ENCODE results near the gene TAGLN2.

The TAGLN2 gene

DNA sequence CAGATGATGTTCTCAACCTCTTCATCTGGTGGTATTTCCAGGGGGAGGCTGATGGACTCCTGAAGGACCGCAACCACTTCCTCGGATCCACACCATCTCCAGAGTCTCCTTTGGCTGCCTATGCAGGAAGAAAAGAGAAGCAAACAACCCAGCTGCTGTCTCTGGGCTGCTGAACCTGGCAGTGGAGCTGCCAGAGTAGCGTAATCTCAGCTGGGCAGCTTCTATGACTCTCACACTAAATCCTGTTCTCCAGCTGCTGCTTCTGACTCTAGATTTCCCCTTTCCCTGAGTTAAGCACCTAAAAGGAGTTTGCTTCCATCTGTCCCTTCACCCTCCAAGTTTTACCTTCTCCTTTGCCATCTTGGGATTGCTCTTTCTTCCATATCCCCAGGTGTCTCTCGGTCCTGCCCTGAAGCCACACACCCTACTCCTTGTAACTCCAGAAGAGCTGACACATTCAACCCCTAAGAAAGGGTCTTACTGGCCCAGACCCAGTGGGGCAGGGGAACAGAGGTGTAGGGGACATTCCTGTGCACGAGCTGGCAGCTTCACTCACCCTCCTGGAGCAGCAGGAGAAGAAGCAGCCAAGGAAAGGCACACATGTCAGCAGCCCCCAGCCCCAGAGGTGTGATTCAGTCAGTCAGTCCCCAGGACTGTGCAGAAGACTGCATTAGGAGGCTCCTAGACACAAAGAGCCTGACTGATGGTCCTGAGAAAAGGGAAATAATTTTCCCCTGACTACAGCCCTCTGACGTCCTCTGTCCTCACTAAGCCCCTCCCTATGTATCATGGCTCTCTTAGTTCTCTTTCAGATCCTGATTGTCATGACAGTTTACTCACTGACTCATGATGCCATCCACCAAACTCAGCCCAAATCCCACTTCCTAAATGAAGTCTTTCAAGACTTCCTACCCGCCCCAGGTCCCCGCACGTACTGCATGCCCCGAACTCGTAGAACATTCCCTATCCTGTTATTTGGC is 28.5 kb upstream of the TAGLN2 start, which contains the start of gene SLAMF9:
SLAMF9 (minus strand) TSS at position 702 of the 980 bp plus-strand sequence; CDS start at position 602, 100 bp downstream.
- Histone ChIP-seq H3K27ac (no peak within 1 kb of the TSS), H3K4me3 (ENCODE audit: low read depth, low read length) (no peak within 1 kb of the TSS)
- TF ChIP-seq, protein P1, sequence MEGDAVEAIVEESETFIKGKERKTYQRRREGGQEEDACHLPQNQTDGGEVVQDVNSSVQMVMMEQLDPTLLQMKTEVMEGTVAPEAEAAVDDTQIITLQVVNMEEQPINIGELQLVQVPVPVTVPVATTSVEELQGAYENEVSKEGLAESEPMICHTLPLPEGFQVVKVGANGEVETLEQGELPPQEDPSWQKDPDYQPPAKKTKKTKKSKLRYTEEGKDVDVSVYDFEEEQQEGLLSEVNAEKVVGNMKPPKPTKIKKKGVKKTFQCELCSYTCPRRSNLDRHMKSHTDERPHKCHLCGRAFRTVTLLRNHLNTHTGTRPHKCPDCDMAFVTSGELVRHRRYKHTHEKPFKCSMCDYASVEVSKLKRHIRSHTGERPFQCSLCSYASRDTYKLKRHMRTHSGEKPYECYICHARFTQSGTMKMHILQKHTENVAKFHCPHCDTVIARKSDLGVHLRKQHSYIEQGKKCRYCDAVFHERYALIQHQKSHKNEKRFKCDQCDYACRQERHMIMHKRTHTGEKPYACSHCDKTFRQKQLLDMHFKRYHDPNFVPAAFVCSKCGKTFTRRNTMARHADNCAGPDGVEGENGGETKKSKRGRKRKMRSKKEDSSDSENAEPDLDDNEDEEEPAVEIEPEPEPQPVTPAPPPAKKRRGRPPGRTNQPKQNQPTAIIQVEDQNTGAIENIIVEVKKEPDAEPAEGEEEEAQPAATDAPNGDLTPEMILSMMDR (IDR thresholded peaks at IDR 0.05; ENCODE audit: low read depth, low read length): no peak

DNA sequence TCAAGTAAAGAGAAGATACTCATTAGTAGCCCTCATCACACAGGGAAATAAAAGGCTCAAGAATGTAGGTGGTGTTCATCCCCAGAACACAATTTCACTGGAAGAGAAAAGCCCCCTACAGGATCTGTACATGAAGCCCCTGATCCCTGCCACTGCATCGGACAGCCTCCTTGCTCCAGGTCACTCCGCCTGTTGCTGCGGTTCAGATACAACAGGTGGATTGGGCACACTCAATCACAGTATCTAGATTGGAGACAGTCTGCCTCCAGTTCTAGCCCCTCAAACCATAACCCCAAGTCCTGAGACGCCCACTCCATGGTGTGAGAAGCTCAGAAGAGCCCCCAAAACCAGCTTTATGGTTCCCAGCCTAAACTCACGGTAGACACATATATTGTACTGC is 27.6 kb upstream of the TAGLN2 start:
- no peak for DNase-seq
- H3K27ac ChIP-seq: no peak overlapping the region
- H3K9me3 ChIP-seq (ENCODE audit: severe bottlenecking): no peaks in the 10 kb centered on the region
- no peak overlapping the region for H3K4me3 ChIP-seq (ENCODE audit: low read depth, low read length)
- no peaks in the 10 kb centered on the region for H3K27me3 ChIP-seq (ENCODE audit: insufficient read depth, low read depth, severe bottlenecking)
- TF ChIP-seq, protein P1 (IDR thresholded peaks at IDR 0.05; ENCODE audit: low read depth, low read length): no peak
- no peaks in the 10 kb centered on the region for H3K36me3 ChIP-seq

More for the DNA sequence above, 28.5 kb upstream of the TAGLN2 start, which contains the start of gene SLAMF9:
- Histone ChIP-seq H3K9me3 (ENCODE audit: severe bottlenecking) (no peaks in the 10 kb centered on the region), H3K36me3 (no peaks in the 10 kb centered on the region), H3K27me3 (ENCODE audit: insufficient read depth, low read depth, severe bottlenecking) (no peaks in the 10 kb centered on the region)
- DNase-seq: no peak

DNA sequence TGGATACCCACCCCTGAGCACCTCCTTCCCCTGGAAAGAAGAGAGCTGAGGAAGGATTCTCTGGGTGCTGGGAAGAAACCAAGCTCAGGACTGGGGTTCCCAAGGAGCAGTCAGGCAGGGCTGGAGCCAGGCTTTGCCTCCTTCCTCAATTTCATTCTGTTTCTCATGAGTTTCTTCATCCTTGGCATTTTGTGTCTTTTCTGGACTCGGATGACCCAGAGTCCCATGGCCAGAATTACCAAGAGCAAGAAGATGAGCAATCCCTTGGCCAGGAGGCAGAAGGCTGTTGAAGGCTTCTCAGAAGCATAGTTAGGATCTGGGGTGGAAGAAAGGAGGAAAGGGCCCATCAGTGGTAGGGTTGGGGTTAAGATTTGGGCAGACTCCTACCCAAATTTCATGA is 26.2 kb upstream of the TAGLN2 start:
- Histone ChIP-seq H3K36me3 (no peaks in the 10 kb centered on the region), H3K27me3 (ENCODE audit: insufficient read depth, low read depth, severe bottlenecking) (no peaks in the 10 kb centered on the region), H3K4me3 (ENCODE audit: low read depth, low read length) (no peak overlapping the region), H3K9me3 (ENCODE audit: severe bottlenecking) (no peaks in the 10 kb centered on the region), H3K27ac (no peak overlapping the region)
- no peak for DNase-seq
- TF ChIP-seq, protein P1 (IDR thresholded peaks at IDR 0.05; ENCODE audit: low read depth, low read length): no peak

DNA sequence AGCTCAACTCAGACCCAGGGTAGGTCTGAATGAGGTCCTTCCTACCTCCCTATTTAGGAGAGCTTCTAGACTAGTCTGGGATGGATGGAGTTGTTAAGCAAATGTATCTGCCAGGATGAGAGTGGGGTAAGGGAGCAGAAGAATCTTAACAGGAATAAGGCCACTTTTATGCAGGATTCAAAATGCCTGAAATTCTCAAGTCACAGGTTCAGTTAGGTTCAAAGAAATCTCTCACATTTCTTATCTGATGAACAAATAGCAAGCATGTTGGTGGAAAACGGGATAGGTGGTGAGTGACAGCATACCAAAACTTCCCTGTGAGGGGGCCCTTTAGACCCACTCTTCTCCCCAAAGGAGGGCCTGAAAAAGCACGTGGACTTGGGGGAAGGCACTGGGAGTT is 25.7 kb upstream of the TAGLN2 start:
- DNase-seq: no peak

DNA sequence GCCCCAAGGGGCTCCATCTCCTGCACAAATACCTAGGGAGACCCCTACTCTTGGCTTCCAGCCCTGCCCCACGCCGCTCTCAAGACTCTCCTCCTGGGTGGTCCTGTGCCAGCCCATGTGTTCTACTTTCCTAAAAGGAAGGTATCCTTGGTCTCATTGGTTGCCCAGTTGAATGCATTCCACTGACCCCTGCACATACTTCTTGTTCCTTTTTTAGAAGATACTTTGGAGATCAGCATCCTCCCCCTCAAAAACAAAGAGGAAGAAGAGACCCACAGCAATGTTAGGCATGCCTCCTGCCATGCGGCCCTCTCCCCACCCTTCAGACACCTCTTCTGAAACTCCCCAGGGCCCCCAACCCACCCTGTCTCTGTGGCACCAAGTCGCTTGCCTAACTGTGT is 24.7 kb upstream of the TAGLN2 start:
- H3K27ac ChIP-seq: no peak overlapping the region
- TF ChIP-seq, protein P1 (IDR thresholded peaks at IDR 0.05; ENCODE audit: low read depth, low read length): no peak

More for the DNA sequence above, 25.7 kb upstream of the TAGLN2 start:
- Histone ChIP-seq H3K36me3 (no peaks in the 10 kb centered on the region), H3K9me3 (ENCODE audit: severe bottlenecking) (no peaks in the 10 kb centered on the region), H3K4me3 (ENCODE audit: low read depth, low read length) (no peak overlapping the region), H3K27ac (no peak overlapping the region), H3K27me3 (ENCODE audit: insufficient read depth, low read depth, severe bottlenecking) (no peaks in the 10 kb centered on the region)
- TF ChIP-seq, protein P1 (IDR thresholded peaks at IDR 0.05; ENCODE audit: low read depth, low read length): no peak

More for the DNA sequence above, 24.7 kb upstream of the TAGLN2 start:
- Histone ChIP-seq H3K9me3 (ENCODE audit: severe bottlenecking) (no peaks in the 10 kb centered on the region), H3K4me3 (ENCODE audit: low read depth, low read length) (no peak overlapping the region), H3K36me3 (no peaks in the 10 kb centered on the region), H3K27me3 (ENCODE audit: insufficient read depth, low read depth, severe bottlenecking) (no peaks in the 10 kb centered on the region)
- DNase-seq: no peak

All from WERI-Rb-1 (cell line).